ENCODE results near the gene DDX10.

DDX10 gene

DNA sequence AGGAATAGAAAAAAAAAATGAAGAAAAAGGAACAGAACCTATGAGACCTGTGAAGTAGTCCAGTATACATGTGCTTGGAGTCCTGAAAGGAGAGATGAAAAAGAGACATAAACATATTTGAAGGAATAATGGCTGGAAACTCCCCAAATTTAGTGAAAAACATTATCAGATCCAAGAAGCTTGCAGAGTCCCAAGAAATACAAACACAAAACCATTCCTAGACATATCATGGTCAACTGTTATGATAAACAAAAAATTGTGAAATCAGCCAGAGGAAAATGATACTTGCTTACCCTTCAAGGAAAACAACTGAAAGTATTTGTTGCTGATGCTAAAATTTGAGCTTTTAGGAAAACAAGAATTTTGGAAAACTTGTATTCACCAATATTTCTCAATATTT lies 250.1 kb downstream of the DDX10 start:
- DNase-seq = no peak

GRCh38 chr11:108915666-108916065 lies 250.8 kb downstream of the DDX10 start:
- DNase-seq = no peak

DNA sequence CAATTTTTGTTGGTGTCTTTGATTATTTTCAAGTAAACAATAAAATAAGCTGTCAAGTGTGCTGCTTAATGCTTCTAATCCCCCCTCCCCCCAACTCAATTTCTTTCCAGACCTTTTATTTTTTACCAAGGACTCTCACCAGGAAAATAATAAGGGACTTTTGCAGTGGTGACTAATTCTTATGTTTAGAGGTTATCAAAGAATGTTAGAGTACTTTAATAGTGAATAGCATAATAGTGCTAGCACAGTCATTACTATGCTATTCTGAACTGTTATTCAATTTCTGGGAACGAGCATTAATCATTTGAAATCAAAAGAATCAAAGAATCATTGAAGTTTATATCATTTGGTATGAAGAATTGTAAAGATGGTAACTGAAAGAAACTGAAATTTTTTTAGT lies 251.4 kb downstream of the DDX10 start:
- DNase-seq = no peak

DNA sequence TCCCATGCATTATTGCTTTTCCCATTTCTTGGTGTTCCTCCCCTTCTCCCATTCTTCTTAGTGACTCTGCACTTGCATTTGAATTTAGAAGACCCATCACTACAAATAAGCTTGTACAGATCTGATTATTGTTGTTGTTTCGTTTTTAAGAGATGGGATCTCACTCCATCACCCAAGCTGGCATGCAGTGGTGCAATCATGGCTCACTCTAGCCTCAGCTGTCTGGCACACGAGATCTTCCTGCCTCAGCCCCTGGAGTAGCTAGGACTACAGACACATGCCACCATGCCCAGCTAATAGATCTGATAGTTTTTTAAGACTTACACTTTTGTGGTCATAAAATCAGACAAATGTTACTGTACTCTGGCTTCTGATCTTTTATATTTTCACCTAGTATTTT lies 252.1 kb downstream of the DDX10 start:
- DNase-seq = no peak

DNA sequence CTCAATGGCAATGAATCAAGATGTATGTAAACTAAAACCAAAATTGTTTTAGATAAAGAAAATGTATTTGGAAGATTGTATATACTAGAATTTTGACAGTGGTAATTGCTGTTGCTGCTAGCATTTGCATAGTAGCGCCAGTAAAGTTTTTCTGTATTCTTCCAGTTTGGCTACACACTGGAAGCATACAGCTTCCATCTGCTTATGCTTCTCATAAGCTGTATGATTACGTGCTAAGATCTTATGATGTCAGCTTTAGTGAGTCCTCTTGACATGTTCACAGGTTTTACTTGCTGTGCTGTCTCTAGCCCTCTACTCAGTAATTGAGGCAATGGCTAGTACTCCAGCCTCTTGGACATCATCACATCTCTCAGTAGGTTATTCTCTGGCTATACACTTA lies 256.3 kb downstream of the DDX10 start:
- DNase-seq = no peak

- DNase-seq = no peak
Measured at GRCh38 chr11:108922241-108922640, 257.4 kb downstream of the DDX10 start.

GRCh38 chr11:108923413-108923812 lies 258.5 kb downstream of the DDX10 start:
- DNase-seq = no peak

GRCh38 chr11:108926171-108926840 lies 261.4 kb downstream of the DDX10 start:
- peak; percentile 48 for DNase-seq

DNA sequence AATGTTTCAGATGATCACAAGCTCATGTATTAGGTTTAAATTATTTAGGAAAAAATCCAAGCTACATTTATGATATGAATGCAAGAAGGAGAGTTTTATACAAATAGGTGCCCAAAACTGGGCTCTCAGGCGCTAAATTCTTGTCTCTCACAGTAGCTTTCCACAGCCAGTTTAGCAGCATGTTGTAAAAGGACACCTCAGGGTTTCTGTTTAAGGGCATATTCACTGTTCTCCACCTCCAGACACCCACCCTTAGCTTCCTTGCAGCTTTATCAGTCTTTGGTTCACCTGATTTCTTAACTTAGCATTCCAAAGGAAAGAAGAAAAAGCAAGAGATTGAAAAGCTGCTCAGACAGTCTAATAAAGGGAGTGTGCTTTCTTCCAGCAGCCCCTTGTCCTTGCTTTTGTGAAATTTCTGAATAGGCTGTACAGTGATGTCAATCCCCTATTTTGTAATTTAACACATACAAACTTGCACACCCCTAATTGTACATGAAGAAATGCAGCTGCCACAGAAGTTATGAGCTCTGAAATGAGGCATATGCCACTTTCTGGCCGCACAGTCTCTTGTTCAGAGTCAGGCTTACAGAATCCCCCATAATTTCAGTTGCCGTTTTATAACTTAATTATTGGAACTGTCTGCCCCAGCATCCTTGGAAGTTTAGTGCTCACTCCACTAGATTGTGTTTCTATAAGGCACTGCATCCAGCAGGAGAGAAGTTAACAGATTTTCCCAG lies 262.1 kb downstream of the DDX10 start:
- DNase-seq = no peak

- no peak for DNase-seq
Measured at GRCh38 chr11:108927791-108928545, 263.1 kb downstream of the DDX10 start.

DNA sequence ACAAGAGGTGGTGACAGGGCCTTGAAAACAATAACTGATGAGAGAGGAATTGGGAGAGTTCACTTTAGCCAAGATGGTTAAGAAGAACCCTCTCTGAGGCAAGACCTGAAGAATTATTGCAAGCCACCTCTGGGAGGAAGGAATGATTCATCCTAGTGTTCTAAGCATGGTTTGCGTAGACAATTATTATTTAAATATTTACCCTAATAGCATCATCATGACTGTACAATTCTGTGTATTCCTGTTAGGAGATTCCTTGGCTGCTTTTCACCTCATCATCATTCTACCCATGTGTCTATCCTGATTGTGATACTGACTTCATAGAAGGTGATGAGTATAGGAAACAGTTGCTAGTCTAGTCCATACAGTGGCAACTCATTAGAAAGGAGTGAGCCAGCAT lies 264.4 kb downstream of the DDX10 start:
- DNase-seq = no peak

GRCh38 chr11:108931168-108931567 lies 266.3 kb downstream of the DDX10 start:
- DNase-seq = no peak

GRCh38 chr11:108933630-108934029 lies 268.8 kb downstream of the DDX10 start:
- DNase-seq = no peak

- no peak for DNase-seq
Measured at GRCh38 chr11:108934289-108934688, 269.4 kb downstream of the DDX10 start.

DNA sequence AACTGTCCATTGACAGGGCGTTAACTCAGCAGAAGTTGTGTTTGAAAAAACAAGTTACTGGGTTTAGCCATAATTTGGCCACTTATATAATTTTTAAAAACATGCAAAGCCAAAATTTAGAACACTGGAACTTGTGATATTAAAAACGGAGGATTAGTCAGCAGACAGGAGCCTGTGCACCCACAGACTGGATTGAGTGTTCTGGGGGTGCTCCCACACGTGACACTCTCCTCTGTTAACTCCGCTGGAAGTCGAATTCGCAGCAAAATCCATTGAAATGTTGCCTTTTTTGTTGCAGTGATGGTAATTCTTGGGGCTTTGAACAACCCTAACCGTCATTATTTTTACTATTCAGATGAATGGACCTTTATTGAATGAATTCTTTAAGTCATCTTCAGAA lies 269.8 kb downstream of the DDX10 start:
- DNase-seq = no peak

GRCh38 chr11:108937746-108938145 lies 272.9 kb downstream of the DDX10 start:
- no peak for DNase-seq

DNA sequence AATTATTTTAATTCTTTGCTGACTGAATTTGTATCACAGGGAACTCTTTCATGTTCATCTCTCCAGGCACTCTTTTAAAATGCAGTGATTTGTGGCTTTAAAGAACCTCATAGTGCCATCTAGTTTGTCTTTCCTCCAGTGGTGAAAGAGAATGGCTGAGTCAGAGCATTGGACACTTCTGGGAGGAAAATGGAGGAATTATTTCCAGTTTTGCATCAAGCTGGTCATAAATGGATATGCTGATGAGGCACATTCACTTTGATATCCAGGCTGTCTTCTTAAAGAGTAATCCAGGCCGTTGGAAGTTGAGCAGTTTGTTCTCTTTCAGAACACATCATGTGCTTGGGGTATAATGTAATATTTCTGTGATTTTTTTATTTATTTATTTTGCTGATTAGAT lies 273.7 kb downstream of the DDX10 start:
- DNase-seq = no peak

GRCh38 chr11:108939135-108939534 lies 274.3 kb downstream of the DDX10 start:
- DNase-seq = no peak

DNA sequence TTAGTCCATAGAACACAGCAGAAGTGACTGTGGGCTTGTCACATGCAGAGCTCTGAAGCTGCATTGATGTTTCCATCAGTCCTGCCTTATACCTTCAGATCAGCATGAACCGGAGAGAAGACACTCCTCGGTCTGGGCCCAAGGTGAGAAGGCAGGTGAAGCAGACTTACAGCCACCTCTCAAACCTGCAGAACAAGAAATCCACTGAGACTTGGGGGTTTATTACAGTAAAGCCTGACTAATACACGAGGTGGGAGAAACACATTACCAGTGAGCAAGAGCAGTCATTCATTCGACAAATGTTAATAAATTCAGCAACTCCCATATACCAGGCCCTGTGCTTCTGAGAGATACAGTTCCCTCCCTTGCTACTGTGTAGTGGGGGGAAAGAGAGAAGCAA lies 279.0 kb downstream of the DDX10 start:
- DNase-seq = no peak

- DNase-seq = no peak
Measured at GRCh38 chr11:108944471-108945178, 279.8 kb downstream of the DDX10 start.

- no peak for DNase-seq
Measured at GRCh38 chr11:108945341-108945740, 280.5 kb downstream of the DDX10 start.

- no peak for DNase-seq
Measured at GRCh38 chr11:108947654-108948570, 283.0 kb downstream of the DDX10 start.
